ELF-1 (cell line): ENCODE data around the gene WNT11.
"Not testable (repeated sequence)": the region's sequence is repeated elsewhere in the genome, so short reads cannot be mapped to it uniquely, and the experiment has no call there.

ENCODE experiments used
- DNase-seq: peaks from one replicate; pipeline ENCODE4 v3.0.0-alpha.2; 2016; ENCODE audit warnings: low read depth, low spot score

Gene WNT11

DNA sequence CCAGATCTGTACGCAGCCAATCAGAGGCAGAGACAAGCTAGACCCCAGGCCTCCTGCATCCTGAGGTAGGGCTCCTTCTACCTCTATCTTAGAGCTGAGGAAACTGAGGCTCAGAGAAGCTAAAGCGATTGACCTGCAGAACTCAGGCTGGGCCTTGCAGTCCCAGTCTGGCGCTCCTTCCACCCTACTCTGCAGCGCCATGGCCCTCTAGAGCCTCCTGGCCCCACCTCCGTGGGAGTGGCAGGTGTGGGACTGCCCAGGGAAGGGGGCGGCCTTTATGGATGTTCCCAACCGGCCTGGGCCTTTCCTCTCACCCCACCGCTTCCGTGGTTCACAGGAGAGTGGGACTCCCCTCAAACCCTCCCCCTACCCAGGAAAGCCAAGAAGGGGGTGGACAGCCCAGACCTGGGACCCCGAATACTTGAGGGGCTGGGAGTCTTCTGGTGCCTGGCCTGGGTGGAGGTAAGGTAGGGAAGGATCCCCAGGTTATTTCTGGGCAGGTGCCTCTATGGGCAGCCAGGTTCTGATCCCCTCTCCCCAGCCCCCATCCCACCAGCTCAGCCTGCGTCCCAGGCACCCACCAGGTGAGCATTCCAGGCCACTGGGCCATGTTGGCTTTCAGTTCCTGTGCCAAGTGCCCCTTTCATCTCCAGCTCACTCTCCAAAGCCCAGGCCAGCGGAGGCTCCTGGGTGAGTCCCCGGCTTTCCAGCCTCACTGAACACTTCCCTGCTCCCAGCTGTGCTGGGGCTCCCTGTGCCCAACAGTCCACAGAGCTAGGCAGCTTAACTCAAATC is 3.0 kb downstream of the WNT11 start:
- no peak for DNase-seq

DNA sequence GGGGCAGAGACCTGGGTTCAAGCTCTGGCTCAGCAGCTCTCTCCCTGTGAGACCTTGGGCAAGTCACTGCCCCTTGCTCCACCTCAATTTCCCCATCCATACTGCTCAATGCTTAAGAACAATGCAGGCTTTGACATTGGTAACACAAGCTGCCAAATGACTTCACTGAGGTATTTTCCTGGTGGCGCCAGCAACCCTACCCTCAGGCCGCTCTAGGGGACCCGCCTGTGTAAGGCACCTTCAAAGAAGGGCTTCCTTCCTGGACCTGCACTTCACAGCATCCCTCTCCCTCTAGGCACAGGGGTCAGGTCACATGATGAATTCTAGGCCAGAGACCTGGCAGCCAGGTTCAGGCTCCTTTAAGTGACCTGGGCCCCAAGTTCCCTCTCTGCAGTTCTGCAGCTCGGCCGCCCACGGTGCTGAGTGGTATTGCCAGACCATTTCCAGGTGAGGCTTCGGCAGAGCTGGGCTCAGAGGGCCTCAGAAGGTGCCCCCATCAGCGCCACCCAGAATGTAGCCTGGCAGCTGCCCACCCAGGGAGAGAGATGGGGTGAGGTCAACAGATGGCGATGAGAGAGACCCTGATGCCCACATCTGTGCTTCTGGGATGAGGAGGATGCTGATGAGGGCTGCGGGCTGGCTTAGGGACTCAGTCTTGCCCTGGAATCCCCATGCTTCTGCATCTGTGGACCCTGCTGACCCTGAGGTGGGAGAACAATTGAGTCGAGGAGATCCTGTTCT is 4.5 kb downstream of the WNT11 start:
- DNase-seq = peak; percentile 62

DNA sequence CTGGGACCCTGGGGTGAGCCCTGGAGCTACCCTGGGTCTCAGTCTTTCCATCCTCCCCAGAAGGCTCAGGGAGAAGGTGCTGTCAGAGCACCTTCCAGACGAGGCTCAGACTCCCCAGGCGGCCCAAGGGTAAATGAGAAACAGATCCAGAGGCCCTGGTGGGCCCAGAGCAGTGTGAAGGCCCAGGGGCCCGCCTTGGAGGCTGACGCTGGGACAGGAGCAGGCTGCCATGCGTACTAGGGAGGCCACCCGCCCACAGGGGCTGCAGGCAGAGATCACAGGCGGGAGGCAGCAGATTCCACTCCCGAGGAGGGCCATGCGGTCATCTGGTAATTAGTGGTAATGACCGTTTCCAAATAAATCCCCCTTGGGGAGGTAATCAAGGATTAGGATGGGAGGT is 5.2 kb downstream of the WNT11 start:
- DNase-seq = no peak

DNA sequence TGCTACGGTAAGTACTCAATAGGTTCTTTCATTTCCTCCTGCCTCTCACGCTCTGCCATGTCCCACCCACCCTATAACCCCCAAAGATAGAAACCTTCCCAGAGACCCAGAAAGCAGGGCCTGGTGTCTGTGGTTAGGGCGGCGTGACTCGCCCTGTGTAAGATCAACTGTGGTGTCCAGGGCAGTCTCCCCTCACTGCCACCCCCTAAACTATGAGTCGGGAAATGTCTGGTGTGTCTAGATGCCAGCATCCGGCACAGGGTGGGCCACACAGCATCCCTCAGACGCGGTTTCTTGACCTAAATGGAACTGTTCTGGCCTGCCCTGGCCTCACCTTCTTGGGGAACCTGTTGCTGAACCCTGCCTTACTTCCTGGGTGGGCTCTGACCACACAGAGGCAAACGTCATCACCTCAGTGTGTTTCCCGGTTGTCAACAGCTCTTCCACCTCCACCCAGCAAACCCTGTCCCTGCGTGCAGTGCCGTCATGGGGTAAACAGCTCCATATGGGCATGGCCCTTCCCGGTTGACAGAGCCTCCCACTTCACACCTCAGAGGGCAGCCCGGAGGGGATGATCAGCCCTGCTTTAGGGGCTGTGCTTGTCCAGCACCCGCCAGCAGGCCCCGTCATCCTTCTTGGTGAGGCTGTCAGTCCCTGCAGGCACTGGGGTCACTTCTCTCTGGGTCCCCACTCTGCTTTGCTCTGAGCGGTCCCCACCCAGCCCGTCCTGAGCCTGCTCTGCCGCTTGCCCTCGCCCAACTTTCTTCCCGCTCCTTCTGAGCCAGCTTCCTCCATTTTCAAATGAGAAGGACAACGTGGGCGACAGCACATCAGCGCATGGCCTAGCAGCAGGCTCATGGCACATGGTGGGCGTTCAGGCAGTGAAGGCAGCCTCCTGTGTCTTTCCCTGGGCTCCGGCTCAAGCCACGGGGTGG is 6.0 kb downstream of the WNT11 start:
- DNase-seq = no peak

DNA sequence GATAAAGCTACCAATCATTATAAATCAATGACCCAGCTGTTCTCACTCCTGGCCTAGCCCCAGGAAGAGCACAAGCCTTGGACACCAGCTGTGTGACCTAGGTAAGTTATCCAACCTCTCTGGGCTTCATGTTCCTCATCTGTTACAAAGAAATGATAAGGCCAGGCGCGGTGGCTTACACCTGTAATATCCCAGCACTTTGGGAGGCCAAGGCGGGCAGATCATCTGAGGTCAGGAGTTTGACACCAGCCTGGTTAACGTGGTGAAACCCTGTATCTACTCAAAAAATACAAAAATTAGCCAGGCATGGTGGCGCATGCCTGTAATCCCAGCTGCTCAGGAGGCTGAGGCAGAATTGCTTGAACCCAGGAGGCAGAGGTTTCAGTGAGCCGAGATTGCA is 7.6 kb downstream of the WNT11 start:
- DNase-seq = not testable (repeated sequence)

DNA sequence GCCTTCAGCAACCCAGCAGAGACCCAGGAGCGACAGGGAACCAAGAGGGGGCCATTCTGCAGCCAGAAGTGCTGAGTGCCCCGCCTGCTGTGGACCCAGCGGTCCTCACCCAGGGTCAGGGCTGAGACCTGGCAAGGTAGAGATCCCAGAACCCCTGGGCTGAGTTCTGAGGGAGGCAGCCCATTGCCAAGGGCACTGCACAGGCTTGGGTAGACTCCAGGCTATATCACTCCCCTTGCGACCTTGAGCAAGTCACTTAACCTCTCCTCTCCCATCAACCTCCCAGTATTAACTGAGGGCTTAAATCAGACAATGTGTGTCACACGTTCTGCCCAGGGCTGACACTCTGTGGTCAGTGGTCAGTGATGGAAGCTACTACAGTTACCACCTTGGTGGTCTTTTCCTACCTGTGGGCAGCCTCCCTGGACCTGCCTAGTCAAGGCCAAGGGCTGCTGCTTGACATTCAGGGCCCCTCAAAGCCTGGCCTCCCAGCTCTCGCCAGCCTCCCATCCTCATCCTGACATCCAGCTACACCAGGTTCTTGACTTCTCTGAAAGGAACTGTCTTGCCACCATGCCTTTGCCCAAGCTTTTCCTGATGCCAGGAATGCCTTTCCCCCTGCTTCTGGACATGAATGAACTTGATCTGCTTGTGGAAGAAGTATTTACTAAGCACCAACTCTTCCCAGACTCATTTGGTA is 8.2 kb downstream of the WNT11 start:
- DNase-seq = no peak

DNA sequence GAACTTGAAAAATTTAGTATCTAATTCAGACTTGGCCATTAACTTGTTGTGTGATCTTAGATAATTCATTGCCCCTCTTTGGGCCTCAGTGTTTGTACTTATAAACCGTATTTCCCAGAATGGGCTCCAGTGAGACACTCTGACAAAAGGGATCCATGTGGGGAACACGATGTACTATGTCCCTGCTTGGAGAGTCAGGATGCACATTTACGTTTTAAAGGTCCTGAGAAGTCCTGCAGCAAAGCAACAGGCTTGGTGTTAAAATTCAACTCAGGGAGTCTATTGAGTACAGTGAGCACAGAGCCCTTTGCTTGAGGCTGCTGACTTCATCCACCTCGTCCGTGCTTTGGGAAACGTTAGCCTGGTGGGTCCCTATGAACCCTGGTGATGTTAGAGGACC is 9.0 kb downstream of the WNT11 start:
- no peak for DNase-seq

DNA sequence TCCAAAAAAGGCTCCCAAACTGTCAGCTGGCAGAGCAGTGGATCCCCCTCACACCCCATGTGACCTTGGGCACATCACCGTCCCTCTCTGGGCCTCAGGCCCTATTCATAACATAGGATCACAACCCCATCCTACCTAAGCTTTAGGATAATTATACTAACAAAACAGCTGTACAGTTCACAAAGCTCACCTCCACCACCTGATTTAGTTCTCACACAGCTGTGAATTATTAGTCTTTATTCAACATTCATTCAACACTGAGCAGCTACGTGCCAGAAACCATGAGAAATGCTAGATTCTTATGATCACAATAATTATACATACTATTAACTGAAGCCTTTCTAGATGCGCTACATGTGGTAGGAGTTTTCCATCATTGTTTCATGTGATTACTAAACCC is 9.5 kb downstream of the WNT11 start:
- no peak for DNase-seq

DNA sequence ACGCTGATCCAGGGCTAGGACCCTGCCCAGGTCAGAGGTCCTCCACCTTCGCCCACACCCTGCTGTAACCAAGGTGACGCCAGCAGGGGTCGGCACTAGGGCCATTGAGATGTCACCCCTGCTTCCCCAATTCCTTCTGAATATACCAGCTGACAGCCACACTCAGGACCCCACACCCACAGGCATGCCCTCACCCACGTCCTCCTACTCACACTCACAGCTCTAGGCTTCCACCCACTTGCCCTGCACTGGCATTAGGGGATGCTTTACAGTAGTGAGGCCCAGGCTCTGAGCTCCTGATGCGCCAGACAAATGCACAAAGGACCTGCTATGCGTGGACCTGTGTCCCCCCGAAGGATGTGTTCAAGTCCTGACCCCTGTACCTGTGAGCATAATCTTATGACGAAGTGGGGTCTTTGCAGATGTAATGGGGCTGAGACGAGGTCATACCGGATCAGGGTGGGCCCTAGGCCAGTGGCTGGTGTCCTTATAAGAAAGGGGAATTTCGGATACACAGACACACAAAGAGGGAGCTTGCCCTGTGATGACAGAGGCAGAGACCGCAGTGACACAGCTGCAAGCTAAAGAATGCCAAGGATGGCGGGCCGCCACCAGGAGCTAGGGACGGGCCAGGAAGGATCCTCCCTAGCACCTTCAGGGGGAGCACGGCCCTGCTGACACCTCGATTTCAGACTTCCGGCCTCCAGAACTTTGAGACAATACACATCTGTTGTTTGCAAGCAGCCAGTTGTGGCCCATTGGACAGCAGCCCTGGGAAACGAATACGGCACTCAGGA is 11.2 kb downstream of the WNT11 start:
- no peak for DNase-seq

DNA sequence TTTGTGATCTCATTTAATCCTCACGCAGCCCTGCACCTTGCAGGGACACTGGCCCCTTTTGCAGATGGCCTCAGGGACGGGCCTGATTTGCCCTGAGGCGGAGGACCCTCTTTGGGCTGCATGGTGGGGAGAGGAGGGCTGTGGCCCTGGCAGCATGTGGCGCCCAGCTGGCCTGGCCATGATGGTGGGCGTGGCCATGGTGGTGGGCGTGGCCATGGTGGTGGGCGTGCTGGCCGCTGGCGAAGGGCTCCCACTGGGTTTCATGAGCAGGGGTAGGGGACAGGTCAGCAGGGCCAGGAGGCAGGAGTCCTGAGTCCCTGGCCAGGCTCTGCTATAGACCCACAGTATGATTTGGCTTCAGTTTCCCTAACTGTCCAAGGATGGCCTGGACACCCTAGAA is 13.1 kb downstream of the WNT11 start:
- peak; percentile 44 for DNase-seq

DNA sequence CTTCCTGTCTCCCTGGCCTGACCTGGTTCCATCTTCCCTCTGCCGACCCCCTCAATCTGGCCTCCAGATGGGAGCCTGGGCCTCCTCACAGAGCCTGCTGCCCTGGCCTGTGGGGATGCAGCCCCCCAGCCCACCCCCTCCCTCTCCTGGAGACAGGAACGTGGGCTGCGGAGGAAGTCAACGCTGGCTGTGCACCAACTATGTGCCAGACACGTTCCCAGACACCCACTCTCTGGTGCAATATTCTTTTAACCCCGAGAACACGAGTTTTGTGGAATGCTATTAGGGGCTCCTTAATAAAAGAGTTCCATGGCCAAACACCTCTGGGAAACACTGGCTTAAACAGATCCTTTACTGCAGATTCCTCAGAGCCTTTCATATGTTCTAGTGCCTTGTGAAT is 15.9 kb downstream of the WNT11 start:
- no peak for DNase-seq

DNA sequence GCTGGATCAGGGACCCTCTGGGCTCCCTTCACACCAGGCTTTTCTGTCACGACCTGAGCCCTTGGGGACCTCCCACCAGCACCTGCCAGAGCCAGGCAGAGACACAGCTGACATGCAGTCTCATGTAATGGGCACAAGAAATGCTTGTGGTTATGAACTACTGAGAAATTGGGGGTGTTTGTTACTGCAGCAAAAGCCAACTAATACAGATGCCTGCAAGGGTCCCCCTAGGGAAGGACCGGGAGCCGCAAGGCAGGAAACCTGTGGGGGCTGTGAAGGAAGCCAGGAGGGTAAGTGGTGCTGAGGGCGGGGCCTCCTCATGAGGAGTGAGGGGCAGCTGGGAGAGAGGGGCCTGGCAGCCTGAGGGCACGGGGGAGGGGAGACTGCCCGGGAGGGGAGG is 16.6 kb downstream of the WNT11 start:
- no peak for DNase-seq

DNA sequence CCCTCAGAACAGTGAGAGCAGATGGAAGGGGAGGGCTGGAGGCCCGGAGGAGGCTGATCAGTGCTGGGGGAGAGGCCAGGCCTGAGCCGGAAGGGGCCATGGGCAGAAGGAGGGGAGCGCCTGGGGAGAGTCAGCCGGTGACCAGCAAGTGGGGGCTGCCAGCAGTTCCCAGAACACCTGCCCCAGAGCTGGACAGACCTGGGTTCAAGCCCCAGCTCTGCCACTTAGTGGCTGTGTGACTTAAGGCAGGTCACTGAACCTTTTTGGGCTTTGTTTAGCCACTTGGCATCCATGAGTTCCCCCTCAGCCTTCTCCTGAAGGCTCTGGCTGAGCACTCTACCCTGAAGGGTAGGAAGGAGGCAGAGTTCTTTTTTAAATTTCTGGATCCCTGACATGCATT is 17.4 kb downstream of the WNT11 start:
- DNase-seq = no peak

DNA sequence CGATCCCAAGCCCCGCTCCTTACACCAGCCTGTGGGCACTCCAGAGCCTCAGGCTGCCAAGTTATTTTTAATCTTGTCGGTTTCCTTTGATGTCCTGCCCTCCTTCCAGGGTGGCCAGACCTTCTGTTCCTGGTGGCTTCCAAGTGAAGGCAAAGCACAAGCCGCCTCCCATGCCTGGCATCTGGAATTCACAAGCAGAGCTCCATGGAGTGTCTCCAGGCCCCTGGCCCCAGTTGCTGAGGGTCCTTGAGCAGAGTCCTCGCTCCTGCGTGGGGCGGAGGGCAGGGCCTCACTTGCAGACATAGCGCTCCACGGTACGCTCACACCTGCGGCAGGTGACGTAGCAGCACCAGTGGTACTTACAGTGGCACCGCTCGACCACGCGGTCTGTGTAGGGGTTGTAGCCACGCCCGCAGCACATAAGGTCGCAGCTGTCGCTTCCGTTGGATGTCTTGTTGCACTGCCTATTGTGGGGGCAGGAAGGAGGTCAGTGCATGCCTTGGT is 19.5 kb downstream of the WNT11 start:
- no peak for DNase-seq

DNA sequence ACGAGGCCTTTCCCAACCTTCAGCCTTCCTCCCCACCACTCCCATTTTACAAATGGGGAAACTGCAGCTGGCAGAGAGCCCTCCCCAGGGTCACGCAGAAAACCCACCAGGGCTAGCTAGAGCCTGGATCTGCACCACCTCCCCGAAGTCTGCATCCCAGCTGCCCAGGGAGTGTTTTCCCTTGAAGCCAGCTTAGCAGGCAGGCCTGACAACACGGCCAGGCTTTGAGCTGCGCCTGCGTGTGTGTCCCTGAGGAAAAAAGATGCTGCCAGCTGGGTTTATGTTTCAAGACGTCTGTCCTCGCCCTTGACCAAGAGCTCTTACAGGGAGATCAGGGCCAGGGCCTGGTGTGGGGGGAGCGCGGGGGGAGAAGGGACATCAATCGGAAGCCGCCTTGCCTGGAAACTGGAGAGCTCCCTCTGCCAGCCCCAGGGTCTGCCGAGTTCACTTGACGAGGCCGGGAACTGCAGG is 20.3 kb downstream of the WNT11 start:
- DNase-seq = peak; percentile 75

DNA sequence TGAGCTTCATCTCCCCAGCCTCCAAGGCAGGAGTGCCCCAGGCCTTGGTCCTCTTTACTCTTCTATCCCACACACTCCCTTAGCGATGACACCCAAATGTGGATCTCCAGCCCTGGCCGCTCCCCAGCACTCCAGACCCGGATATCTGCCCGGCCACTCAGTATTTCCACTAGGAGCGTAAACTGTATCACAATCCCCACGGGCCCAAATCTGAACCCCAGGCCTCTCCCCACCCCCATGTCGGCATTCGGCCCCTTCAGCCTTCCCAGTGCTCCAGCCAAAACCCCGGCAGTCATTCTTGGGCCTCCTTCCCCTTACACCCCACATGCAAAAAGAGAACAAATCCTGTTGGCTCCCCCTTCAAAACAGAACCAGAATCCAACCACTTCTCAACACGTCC is 20.8 kb downstream of the WNT11 start:
- DNase-seq = no peak

DNA sequence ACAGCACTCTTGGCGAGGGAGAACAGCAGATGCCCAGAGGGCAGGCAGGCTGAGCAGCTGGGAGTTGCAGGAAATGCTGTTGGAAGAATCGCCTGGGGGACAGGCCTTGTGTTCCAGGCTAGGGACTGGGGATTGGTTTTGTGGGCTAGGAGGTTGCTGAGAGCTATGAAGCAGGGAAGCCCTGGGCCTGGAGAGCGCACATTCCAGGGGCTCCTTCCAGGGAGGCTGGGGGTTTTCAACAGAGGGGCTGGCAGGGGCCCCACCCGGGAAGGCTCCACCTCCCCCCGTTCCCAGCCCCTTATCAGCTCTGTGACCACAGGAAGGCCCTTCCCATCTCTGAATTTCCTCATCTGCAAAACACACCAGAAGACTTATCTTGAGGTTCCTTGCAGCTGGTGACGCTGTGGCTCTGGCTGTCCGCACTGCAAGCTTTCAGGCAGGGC is 21.7 kb downstream of the WNT11 start:
- peak; percentile 93 for DNase-seq

DNA sequence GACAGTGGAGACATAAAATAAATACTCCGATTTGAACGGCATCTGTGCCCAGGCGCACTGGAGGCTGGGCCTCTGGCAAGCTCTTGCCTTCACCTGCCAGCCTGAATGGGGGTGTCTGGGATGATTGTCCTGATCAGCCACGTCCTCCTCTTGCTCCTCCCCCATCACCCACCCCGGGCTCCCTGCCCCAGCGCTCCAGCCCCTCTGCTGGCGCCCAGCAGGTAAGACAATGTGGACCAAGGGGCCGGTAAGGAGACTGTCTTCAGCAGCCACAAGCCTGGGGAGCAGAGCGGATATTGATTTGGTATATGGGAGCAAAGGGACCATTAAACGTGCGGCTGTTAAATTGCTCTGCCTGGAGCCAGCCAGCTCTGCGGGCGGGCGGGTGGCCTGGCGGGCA is 24.9 kb downstream of the WNT11 start:
- DNase-seq = no peak

DNA sequence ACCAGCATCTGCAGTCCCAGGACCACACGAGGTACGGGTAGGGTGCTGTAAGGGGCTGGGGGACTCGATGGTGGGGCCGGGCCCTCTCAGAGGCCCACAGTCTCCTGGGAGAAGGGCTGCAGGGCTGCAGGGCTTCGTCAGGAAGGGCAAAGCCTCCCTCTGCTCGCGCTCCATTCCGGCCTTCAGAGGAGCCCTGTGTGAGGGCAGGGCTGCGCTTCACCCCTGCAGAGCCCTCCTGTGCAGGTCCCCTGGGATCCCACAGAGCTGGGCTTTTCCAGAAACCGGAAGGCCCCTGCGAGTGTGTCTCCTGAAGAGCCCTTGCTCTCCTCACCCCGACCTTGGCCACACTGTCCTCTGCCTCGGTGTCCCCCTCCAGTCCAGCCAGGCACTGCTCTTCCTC is 27.2 kb downstream of the WNT11 start:
- no peak for DNase-seq

DNA sequence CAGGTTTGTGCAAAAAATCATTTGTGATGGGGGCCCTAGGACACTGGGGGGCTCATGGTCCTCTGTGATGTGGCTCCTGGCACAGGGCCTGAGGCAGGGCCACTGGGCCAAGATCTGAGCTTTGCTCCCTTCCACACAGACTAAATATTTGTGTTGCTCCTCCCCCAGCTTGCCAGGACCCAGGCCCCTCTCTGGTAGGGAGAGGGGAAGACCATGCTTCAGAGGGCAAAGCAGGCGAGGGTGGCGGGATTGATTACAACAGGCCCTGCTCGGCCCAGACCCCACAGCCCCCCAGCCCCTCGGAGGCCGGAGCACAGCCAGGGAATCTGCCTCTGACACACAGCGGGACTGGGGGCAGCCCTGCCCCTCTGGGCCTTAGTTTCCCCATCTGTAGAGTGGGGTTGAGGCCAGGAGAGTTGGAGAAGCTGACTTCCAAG is 29.0 kb downstream of the WNT11 start:
- DNase-seq = no peak
